SK-N-SH (cell line): Measurements from ENCODE around the gene CAMK2D.

Experiments used
- JUND ChIP-seq: IDR thresholded peaks from 2 replicates; pipeline ENCODE4 v1.4.0; 2012
- POLR2AphosphoS5 ChIP-seq: IDR thresholded peaks from 2 replicates; pipeline ENCODE4 v1.6.1; 2012; ENCODE audit warnings: low read depth, low read length
- RXRA ChIP-seq: IDR thresholded peaks from 2 replicates; pipeline ENCODE4 v1.4.0; 2012; ENCODE audit warnings: low read depth, mild to moderate bottlenecking, borderline replicate concordance
- TAF1 ChIP-seq: IDR thresholded peaks from 2 replicates; pipeline ENCODE4 v1.6.1; 2012; ENCODE audit warnings: low read depth, mild to moderate bottlenecking, low read length, moderate library complexity, borderline replicate concordance
- TF ChIP-seq, protein P1 (sequence below): fragments of 200-600 bp; sonication (generic); IDR thresholded peaks from 2 replicates; pipeline ENCODE4 v1.6.1; 2017; ENCODE audit warnings: antibody characterized with exemption, mild to moderate bottlenecking, moderate library complexity
- TF ChIP-seq, protein P2 (sequence below): IDR thresholded peaks from 2 replicates; pipeline ENCODE4 v1.4.0; 2012; ENCODE audit warnings: low read depth

DNA sequence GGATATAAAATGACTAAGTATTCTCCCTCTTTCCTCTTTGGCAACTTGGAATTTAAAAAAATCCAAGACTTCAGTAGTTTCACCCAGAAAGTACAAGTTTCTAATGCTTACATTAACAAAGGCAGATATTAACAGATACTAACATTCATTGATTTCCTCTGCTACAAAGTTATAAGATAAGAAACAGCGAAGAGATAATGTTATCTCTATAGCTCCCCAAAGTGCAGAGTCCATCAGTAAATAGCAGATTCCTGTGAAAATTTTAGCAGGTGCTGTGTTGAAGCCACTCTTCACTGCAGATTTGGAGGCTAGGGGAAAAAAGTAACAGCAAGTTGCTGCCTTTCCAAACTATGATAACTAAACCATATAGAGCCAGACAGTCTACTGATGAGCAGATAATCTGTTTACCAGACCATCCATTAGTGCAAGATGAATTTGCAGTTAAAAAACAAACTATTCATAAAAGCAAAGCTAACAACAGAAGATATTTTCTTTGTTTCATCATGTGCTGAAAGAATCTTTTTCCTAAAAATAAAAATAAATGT, 3.3 kb upstream of the CAMK2D start:
- TF ChIP-seq, protein P1, sequence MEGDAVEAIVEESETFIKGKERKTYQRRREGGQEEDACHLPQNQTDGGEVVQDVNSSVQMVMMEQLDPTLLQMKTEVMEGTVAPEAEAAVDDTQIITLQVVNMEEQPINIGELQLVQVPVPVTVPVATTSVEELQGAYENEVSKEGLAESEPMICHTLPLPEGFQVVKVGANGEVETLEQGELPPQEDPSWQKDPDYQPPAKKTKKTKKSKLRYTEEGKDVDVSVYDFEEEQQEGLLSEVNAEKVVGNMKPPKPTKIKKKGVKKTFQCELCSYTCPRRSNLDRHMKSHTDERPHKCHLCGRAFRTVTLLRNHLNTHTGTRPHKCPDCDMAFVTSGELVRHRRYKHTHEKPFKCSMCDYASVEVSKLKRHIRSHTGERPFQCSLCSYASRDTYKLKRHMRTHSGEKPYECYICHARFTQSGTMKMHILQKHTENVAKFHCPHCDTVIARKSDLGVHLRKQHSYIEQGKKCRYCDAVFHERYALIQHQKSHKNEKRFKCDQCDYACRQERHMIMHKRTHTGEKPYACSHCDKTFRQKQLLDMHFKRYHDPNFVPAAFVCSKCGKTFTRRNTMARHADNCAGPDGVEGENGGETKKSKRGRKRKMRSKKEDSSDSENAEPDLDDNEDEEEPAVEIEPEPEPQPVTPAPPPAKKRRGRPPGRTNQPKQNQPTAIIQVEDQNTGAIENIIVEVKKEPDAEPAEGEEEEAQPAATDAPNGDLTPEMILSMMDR: no peak
- TF ChIP-seq RXRA: no peak
- TF ChIP-seq POLR2AphosphoS5: no peak
- no peak for TF ChIP-seq TAF1
- TF ChIP-seq, protein P2, sequence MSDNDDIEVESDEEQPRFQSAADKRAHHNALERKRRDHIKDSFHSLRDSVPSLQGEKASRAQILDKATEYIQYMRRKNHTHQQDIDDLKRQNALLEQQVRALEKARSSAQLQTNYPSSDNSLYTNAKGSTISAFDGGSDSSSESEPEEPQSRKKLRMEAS: no peak
- no peak for TF ChIP-seq JUND
